GM18858 (cell line): Measurements from ENCODE around the gene PRICKLE4.

ENCODE experiments used
- ATAC-seq: cut with Tn5 transposase; IDR thresholded peaks from one replicate; pipeline ENCODE4 v1.9.1; 2021; ENCODE audit not compliant: unreplicated experiment

PRICKLE4 gene

GRCh38 chr6:41780551-41781365 is at the start of gene PRICKLE4:
Gene PRICKLE4, plus strand, starts transcription at chr6:41780782. Its CDS starts 2,692 bp downstream, at chr6:41783474.
- no peak for ATAC-seq

GRCh38 chr6:41731561-41732086 is 49.0 kb upstream of the PRICKLE4 start:
- no peak for ATAC-seq

DNA sequence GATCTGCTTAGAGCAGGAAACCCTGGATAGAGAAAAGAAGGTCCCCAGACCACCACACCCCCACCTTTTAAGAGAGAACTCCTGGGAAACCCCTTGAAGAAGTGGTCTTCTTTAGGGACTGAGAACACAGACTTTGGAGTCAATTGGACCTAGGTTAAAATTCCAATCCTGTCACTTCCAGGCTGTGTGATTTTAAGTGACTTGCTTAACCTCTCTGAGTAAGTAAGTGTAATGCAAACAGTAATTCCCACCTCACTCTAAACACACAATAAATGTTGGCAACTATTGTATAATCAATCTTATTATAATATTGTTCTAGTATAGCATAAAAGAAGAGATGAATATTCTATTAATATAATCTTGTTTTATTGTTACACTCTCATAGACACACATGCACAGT is 48.4 kb upstream of the PRICKLE4 start:
- ATAC-seq: no peak

GRCh38 chr6:41732591-41733359 is 47.8 kb upstream of the PRICKLE4 start:
- peak; percentile 24 for ATAC-seq

DNA sequence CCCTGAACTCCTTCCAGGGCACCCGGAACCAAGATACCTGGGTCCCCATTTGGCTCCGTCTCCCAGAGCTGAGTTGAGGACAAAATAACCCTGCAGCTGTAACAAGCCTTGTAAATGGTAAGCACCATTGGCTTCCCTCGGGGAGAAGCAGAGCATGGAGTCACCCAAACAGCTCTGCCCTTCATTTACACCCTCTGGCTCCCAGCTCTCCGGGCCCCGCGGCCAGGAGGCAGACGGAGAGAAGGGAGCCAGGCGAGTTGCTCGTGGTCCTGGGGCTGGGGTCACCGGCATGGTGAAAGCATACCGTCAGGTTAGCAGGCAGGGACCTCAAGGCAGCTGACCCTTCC is 47.2 kb upstream of the PRICKLE4 start:
- ATAC-seq: no peak

DNA sequence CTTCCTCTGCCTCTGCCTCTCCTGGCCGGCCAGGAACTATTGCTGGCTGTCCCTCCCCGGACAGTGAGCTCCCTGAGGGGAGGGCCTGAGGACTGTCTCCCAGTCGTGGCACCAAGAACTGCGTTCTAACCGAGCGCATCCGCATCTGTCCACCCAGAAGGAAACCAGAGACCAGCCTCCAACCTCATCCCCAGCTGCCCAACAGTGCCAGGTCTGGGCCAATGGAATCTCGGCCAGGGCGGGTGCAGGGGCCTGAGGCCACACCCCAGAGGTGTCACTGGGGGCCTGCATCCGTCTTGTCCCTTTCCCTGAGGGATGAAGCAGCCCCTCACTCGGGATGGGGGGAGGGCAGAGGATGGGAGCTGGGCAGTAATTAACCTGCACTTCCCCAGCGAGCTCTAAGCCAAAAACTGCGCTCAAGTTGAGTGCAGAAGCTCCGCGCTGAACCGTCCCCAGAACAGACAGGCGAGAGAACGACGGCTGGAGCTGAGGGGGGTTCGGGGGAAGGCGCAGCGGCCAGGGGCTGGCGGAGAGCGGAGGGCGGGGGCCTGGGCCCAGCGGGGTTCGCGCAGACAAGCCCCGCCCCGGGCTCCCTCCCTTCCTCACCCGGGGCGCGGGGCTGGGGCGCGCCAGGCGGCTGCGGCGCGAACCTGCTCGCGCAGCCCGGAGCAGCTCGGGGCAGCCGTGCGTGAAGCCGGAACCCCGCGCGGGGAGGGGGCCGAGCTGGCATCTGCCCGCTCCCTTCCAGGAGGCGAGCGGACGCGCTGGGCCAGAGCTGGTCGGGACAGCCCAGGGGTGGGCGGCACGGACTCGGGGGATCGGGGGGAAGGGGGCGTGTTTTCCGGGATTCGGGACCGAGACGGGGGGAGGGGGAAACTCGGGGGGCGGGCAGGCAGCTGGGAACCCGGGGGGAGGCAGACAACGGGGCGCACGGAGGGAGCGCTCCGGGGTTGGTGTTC is 46.6 kb upstream of the PRICKLE4 start:
- ATAC-seq: peak; percentile 32

- ATAC-seq: no peak
Observed at GRCh38 chr6:41734666-41735426, 45.7 kb upstream of the PRICKLE4 start.

GRCh38 chr6:41735427-41736185 is 45.0 kb upstream of the PRICKLE4 start, which contains the start of gene TFEB:
Gene TFEB, minus strand, starts transcription at chr6:41735608. Its CDS starts 44,395 bp downstream, at chr6:41691213.
- peak; percentile 45 for ATAC-seq

DNA sequence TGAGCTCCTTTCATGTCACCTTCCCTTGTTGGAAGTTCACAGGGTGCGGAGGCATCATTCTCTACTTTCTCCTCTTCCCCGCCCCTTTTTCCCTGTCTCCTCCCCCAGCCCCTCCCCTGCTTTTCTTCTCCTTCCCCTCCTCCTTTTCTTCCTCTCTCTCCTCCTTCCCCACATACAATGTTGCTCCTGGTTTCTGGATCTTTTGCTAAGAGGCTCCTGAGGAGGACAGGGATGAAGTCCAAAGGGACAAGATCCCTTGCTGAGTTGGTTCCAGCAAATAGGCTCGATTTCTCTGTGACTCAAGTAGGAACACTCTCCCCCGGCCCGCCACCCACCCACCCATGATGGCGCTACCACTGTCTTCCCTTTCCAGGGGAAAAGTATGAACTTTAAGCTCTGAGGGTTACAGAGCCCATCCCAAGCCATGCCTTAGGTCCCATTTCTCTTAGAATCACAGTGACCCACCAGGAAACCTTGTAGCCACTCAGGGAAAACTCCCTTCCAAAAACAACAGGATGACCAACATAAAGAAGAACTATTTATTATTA is 44.3 kb upstream of the PRICKLE4 start:
- no peak for ATAC-seq

DNA sequence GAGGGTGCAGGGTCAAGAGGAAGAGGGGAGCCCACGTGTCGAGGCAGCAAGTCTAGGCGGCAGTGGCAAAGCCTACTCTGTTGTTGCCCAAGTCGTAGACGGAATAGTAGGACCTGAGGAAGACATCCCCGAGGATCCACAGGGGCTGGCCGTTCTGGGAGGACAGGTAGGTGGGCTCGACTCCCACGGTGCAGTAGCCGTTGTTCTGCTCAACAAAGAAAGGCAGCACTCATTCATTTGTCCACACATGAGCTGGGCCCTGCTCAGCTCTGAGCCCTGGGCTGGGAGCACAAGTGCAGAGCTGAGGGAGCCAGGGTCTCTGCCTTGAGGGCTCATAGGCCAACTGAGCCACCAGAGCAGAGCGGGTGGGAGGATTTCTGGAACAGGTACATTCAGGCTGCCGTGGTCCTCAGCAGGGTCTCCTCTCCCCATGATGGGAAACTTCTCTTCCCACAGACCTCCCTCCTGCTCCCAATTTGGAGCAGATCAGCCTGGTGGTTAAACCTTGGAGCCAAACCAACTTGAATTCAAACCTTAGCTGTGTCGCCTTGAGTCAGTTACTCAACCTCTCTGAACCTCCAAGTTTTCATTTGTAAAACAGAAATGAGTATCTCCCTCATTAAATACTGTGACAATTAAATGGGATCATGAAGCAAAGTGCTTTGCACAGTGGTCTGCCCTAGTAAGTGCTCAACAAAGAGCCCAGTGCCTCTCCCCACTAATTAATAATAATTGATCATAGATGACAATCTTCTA is 43.6 kb upstream of the PRICKLE4 start:
- no peak for ATAC-seq

GRCh38 chr6:41737591-41738130 is 42.9 kb upstream of the PRICKLE4 start:
- no peak for ATAC-seq

- no peak for ATAC-seq
Observed at GRCh38 chr6:41739041-41739440, 41.5 kb upstream of the PRICKLE4 start.

GRCh38 chr6:41740366-41741162 is 40.0 kb upstream of the PRICKLE4 start:
- no peak for ATAC-seq

- ATAC-seq: no peak
Observed at GRCh38 chr6:41741625-41742490, 38.7 kb upstream of the PRICKLE4 start.

GRCh38 chr6:41743406-41744235 is 37.0 kb upstream of the PRICKLE4 start:
- ATAC-seq: no peak
